Activated CD4-positive, CD25-positive, alpha-beta regulatory T cell (primary cell): ENCODE measurements around the gene KLRC3.
"Not testable (repeated sequence)": the region's sequence is repeated elsewhere in the genome, so short reads cannot be mapped to it uniquely, and the experiment has no call there.

Source experiments
- DNase-seq, 4 experiments: peaks; one replicate each; lab custom pipeline; 2025; lab: John Stamatoyannopoulos, UW

Gene KLRC3

DNA sequence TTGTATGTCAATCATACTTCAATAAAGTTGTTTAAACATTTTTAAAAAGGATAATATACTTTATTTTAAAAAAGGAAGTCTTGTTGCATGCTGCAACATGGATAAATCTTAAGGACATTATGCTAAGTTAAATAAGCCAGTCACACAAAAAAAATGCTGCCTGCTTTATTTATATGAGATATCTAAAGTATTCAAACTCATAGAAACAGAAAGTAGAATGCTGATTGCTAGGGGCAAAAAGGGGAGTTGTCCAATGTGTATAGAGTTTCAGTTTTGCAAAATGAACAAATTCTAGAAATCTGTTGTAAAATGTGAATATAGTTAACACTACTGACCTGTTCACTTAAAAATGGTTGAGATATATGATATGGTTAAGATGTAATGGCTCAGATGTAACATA, 19.6 kb downstream of the KLRC3 start:
- DNase-seq = no peak

DNA sequence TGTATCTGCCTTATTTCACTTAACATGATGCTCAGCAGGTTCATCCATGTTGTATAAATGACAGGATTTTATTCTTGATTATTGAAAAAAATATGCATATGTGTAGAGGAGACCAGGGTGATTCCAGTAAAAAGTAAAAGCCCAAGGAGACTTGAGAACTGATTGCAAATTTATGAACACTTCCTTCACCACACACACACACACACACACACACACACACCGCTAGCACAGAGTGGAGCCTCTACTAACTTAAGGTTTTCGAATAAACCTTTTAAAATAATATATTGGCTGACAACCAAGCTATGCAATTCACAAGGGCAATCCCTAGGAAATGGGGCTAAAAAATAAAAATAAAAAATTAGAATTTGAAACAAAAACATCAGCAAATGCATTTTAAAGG, 22.2 kb downstream of the KLRC3 start:
- DNase-seq = no peak

DNA sequence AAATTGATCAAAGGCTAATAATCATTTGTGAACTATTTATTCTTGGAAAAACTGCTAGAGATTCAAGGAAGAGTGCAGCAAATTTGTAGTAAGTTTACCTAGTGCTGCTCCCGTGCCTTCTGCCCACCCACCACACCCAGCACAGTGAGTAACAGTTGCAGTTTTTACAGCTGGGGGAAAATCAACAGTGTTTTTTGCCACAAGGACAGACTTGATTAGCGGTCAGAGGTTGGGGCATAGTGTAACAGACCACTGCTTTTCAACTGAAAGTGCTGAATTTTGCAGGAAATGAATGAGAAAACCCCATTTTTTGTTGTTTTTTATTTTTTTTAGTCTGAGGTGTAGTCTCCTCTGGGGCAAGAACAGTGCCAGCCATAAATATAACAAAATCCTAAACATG, 23.1 kb downstream of the KLRC3 start:
- DNase-seq = no peak

DNA sequence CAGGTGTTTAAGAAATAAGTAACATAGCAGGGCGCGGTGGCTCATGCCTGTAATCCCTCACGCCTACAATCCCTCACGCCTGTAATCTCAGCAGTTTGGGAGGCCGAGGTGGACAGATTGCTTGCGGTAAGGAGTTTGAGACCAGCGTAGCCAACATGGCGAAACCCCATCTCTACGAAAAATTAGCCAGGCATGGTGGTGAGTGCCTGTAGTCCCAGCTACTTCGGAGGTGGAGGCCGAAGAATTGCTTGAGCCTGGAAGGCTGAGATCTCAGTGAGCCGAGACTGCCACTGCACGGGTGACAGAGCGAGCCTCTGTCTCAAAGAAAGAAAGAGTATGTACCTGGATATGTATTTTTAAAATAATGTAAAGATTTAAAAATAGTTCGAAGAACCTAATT, 24.2 kb downstream of the KLRC3 start:
- DNase-seq = not testable (repeated sequence)

DNA sequence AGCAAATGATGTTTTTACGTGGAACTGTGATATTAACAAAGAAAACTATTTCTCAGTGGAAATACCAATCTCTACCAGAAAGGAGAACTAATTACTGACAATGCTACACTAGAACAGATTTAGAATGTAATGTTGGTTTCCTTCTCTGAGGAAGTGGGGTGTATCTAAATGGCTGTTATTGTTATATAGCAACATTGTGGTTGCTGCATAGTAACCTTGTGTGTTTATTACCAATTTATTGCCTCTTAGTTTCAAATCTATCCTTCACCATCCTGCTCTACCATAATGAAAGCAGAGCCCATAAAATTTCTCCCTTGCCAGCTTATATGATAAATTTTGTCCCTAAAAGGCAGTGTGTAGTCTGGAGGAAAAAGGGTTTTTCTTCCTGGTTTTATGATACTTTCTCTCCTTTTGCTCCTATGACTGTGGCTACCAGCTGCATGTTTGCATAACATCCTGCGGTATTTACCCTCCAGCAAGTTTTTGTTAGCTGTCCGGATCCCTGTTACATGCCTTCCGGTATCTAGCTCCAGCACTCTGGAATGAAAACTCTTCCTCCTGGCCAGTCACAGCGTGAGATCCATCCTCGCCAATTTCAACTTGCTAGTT, 24.9 kb downstream of the KLRC3 start:
- DNase-seq = no peak

DNA sequence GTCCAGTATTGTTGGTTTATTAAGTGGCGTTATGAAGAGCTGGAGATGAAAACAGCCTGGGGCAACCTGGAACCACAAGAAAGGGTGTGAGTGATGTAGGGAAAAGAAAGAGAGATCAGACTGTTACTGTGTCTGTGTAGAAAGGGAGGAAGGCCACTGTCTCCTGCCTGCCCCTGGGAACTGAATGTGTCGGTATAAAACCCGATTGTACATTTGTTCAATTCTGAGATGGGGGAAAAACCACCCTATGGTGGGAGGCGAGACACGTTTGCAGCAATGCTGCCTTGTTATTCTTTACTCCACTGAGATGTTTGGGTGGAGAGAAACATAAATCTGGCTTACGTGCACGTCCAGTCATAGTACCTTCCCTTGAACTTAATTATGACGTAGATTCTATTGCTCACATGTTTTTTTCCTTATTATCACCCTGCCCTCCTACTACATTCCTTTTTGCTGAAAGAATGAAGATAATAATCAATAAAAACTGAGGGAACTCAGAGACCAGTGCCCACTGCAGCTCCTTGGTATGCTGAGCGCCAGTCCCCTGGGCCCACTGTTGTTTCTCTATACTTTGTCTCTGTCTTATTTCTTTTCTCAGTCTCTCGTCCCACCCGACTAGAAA, 25.8 kb downstream of the KLRC3 start:
- not testable (repeated sequence) for DNase-seq

DNA sequence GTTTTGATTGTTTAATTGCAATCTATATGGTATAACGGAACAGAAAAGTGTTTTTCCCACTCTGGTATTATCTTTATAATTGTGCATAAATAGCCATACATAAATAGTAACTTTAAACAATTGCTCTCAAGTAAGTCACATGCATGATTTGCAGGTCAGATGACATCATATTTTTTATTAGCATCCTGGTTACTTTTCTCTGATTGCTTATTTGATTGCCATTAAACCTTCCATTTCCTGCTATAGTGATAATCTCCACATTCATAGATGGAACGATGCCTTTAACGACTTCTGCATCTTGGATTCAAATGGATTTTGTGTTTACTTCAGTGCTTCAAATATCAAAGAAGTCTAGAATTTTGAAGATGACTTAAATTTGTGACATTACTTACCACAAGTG, 27.1 kb downstream of the KLRC3 start:
- DNase-seq = no peak

DNA sequence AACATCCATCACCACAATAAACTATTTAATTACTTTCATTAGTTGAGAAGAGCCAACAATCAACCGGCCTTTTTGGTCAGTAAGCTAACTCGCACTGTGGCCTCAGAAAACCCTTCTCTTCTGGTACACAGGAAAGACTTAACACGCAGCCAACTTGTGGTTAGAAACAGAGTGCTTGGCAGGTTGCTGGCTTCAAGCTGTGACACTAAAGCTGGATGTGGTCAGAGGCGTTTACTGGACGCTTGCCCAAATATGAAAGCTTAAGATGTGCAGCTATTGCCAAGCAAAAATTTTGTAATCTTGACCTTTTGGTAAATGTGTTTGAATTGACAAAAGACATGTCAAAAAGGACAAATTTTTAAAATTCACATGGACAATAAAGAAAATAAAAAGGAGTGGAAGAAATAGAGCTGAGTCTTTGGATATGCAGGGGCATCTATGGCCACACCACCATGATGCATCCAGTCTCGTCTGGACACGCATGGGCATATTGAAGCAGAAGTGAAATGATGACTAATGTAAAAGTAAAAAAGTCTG, 27.9 kb downstream of the KLRC3 start:
- DNase-seq = no peak

DNA sequence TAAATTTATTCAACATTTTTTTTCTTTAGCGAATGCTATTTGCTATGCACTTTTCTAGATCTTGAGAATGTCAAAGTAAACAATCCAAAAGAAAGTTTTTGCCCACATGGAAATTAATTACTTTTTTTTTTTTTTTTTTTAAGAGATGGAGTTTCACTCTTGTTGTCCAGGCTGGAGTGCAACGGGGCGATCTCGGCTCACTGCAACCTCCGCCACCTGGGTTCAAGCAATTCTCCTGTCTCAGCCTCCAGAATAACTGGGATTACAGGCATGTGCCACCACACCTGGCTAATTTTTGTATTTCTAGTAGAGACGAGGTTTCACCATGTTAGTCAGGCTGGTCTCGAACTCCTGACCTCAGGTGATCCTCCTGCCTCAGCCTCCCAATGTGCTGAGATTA, 29.4 kb downstream of the KLRC3 start:
- DNase-seq = not testable (repeated sequence)

DNA sequence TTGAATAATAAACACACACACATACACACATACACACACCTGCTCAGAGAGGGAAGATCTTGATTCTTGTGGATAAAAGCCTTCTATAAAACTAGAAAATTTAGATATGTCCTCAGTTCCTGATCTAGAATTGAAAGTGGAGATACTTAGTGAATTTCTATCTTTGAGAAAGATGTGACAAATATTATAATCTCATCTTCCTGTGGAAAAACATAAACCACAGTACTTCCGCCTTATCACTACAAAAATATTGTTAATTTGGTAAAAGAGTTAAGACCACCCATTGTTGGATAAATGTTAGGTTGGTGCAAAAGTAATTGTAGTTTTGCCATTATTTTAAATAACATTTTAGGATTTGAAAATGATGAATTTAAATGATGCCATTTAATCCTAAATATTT, 30.5 kb downstream of the KLRC3 start, which contains the start of gene KLRK1:
TSS of gene KLRK1 (minus strand) at position 138 of the 400 bp plus-strand sequence. CDS start 1,231 bp downstream, outside the sequence.
- no peak for DNase-seq

DNA sequence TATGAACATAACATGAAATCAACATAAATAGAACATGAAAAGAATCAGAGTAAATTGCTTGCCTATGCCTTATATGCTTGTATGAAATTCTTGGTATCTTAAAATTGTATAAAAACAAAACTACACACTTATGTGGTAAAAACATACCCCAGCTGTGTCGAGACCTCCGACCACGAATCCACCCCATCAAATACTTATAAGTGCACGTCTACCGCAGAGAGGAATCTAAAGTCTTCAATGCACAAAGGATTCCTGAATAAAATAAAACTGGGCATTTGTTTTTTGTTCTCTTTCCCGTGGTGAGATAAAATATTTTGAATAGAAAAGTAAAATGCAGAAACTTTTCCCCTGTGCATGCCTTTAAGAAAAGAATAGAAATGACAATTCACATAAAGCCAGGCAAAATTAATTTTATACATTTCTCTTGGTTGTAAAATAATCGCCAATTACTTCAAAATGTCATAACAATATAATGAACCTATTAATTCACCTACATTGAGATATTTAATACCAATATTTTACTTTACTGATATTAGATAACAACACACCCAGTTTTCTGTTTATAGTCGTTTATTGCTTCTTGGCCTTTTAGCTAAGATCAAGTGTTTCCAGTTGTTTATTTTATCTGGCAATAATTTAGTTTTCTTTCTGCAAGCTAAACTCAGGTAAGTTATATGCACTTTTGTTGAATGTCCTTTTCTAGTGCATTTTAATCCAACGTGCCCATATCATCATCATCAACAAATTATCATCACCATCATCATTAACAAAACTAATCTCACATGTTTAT, 31.6 kb downstream of the KLRC3 start:
- DNase-seq = no peak

DNA sequence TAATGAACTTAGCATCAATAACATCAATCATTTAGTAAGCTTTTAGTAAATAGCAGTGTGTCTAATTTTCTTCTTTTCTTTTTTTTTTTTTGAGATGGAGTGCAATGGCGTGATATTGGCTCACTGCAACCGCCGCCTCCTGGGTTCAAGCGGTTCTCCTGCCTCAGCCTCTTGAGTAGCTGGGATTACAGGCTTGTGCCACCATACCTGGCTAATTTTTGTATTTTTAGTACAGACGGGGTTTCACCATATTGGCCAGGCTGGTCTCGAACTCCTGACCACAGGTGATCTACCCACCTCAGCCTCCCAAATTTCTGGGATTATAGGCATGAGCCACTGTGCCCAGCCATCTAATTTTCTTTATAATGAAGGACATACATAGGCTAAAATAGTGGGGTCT, 32.9 kb downstream of the KLRC3 start:
- DNase-seq = not testable (repeated sequence)

DNA sequence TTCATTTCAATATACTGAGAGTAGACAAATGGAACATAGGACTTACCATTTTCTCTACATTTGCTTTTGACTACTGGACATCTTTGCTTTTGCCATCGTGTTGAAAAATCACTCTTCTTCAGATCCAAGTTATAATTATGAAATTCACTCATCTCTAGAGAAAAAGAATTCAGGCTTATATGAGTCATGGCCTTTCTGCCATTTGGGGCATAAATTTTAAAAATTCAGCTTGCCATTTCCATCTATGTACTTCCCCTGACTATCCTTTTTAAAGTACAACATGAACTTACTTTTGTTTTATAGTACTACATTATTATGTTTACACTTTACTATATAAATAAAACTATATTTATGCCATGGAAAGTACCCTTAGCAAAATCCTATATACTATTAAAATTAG, 33.5 kb downstream of the KLRC3 start:
- DNase-seq = no peak

DNA sequence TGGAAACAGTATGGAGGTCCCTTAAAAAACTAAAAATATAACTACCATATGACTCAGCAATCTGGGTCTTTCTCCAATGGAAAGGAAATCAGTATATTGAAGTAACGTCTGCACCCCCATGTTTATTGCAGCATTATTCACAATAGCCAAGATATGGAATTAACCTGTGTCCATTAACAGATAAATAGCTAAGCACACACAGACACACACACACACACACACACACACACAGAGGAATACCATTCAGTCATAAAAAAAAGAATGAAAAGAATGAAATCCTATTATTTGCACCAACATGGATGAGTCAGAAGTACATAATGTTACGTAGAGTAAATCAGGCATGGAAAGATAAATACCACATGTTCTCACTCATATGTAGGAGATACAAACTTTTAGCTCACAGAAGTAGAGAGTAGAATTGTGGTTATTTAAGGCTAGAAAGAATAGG, 35.2 kb downstream of the KLRC3 start:
- DNase-seq = no peak

DNA sequence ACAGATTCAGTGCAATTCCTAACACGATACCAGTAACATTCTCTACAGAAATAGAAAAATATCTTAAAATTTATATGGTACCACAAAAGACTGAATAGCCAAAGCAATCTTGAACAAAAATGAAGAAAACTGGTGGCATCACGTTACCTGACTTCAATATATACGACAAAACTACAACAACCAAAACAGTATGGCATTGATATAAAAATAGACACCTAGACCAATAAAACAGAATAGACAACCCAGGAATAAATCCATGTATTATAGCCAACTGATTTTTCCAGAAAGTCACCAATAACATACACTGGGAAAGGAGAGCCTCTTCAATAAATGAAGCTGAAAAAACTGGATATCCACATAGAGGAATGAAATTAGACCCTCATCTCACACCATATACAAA, 36.2 kb downstream of the KLRC3 start:
- no peak for DNase-seq

DNA sequence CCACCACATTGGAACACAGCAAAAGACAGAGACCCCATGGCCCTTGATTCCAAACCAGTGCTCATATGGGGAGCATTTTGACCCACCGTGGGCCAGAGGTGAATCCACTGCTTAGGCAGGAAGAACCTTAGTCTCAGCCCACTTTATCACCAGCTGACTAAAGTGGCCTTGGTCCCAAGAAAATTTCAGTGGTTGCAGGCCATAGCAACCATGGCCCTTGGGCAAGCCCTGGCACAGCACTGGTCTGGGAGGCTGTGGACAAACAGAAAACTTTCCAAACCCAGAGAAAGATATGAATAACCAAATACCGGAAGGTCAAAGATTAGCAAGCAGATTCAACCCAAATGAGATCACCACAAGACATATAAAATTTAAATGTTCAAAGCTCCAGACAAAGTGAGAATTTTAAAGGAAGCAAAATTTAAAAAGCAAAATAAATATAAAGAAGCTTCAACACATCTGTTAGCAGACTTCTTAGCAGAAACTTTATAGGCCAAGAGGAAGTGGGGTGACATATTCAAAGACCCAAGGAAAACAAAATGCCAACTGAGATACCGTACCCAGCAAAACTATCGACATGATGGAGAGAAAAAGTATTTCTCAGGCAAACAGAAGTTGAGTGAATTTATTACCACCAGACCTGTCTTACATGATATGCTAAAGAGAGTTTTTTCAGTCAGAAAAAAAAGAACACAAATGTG, 38.3 kb downstream of the KLRC3 start:
- DNase-seq = no peak

DNA sequence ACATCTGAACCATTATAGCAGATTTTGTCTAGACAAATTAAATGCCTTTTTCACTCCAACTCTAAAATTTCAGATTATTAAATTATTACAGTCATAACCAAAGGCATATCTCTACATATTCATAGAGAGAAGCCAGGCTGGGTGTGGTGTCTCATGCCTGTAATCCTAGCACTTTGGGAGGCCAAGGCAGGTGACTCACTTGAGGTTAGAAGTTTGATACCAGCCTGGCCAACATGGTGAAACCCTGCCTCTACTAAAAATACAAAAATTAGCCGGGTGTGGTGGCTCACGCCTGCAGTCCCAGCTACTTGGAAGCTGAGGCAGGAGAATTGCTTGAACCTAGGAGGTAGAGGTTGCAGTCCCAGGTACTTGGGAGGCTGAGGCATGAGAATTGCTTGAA, 41.7 kb downstream of the KLRC3 start:
- not testable (repeated sequence) for DNase-seq

DNA sequence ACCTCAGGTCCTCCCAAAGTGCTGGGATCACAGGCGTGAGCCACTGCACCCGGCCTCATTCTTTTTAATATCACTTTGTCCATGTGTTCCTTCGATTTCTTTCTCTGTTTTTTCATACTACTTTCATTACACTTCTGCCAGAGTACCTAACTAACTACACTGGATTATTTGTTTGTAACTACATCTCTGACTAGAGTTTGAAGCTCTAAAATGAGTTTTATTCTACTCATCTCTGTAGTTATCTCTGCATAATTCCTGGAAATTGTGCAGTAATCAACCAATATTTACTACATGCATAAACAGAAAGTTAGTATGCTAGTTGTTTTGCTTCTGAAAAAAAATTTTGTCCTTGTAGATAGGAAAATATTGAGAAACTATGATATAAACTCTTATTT, 45.8 kb downstream of the KLRC3 start:
- DNase-seq = no peak

DNA sequence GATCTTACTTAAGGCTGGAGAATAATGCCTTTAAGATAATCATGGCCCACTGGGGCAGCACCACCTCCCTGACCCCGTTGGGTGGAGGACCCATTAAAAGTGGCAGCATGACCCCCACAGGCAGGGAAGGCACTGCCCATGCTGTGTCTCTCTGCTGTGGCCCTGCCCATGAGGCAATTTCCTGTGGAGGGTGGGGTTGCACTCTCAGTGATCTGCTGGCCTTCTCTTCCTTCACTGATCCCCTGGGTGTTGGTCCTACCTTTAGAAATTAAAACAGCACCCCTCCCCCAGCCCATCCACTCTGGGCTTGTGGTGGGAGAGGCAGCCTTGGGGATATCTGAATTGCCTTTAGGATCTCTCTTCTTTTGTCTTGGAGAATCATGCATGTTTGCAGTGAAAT, 47.8 kb downstream of the KLRC3 start:
- no peak for DNase-seq

DNA sequence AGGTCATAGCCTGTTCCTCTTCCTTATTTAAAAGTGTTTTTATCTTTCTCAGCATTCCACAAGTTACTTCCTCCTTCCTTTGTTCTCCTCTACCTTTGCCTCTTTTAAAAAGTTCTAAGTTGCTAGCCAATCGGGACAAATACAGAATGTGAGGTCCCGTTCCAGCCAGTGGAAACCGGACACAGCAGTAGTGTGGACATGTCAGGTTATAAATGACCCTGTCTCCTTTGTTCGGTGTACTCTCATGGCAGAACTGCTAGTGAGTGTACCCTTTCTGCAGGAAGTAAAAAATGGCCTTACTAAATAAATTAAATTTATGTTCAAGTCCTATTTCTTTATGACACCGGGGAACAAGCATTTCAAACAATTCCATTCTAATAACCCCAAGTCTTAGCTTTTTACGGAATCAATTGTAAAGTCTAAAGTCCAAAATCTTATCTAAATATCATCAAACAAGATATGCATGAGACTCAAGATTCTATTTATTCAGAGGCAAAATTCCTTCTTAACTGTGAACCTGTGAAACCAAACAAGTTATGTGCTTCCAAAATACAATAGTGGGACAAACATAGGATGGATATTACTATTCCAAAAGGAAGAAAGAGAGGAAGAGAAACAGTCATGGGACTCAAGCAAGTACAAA, 48.4 kb downstream of the KLRC3 start:
- DNase-seq = not testable (repeated sequence)

DNA sequence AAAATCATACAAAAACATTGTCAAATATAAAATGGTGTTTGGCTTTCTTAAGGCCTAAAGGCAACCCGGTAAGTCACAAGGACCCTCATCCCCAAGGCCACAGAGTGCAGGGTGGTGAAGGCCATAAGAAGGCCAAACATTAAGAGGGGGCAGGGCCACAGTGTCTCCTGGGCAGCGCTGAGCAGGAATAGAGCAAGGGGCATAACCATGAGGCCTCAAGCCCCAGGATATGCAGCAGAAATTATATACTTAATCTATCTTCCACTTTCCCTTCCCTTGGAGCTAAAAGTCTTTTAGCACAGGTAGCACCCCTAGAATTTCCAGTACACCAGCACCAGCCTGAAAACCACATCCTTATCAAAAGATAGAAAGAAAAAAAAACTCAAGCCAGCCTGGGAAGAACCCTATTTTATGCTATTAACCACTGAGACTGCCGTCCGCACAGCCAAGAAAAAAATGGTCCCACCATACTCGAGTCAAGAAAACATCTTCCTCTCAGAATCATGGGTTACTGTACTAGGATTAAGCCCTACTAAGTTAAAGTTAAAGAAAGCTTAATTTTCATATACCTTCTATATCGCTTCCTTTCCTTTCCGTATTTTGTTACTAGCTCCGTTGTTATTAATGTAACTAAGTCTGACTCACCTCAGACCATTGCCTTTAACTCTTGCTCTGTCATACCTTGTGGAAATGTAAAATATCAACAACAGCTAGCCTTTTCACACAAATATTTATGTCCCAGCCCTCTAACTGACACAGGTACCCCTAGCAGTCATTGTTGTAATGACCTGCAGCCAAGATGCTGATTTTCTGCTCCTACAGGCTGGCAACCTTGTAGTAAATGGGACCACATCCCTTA, 50.6 kb downstream of the KLRC3 start:
- DNase-seq = no peak
